Superior temporal gyrus (tissue), 1 donor: ENCODE measurements around the gene COL13A1.

Source experiments
- DNase-seq: peaks from one replicate; pipeline ENCODE4 v3.0.0-alpha.2; 2016; ENCODE audit errors: extremely low spot score

Gene COL13A1

GRCh38 chr10:69819716-69820506 lies 18.2 kb downstream of the COL13A1 start:
- no peak for DNase-seq

- no peak for DNase-seq
These were observed 19.1 kb downstream of the COL13A1 start for GRCh38 chr10:69820817-69821216.

GRCh38 chr10:69825604-69826003 lies 23.9 kb downstream of the COL13A1 start:
- no peak for DNase-seq

GRCh38 chr10:69826094-69826493 lies 24.4 kb downstream of the COL13A1 start:
- no peak for DNase-seq

- no peak for DNase-seq
These were observed 25.3 kb downstream of the COL13A1 start for GRCh38 chr10:69826789-69827554.

- no peak for DNase-seq
These were observed 26.6 kb downstream of the COL13A1 start for GRCh38 chr10:69828144-69828870.

- DNase-seq = no peak
These were observed 28.1 kb downstream of the COL13A1 start for GRCh38 chr10:69829775-69830174.

- no peak for DNase-seq
These were observed 29.6 kb downstream of the COL13A1 start for GRCh38 chr10:69831231-69831855.

GRCh38 chr10:69835233-69835632 lies 33.5 kb downstream of the COL13A1 start:
- no peak for DNase-seq

GRCh38 chr10:69835875-69836730 lies 34.4 kb downstream of the COL13A1 start:
- no peak for DNase-seq

GRCh38 chr10:69836731-69837030 lies 35.0 kb downstream of the COL13A1 start:
- no peak for DNase-seq

- DNase-seq = no peak
These were observed 35.6 kb downstream of the COL13A1 start for GRCh38 chr10:69837261-69837660.

- DNase-seq = no peak
These were observed 36.7 kb downstream of the COL13A1 start for GRCh38 chr10:69838418-69838817.

- no peak for DNase-seq
These were observed 37.1 kb downstream of the COL13A1 start for GRCh38 chr10:69838853-69839252.

- no peak for DNase-seq
These were observed 38.1 kb downstream of the COL13A1 start for GRCh38 chr10:69839696-69840345.

- DNase-seq = no peak
These were observed 39.1 kb downstream of the COL13A1 start for GRCh38 chr10:69840773-69841172.

- no peak for DNase-seq
These were observed 40.3 kb downstream of the COL13A1 start for GRCh38 chr10:69842020-69842419.

GRCh38 chr10:69842882-69843281 lies 41.2 kb downstream of the COL13A1 start:
- no peak for DNase-seq

GRCh38 chr10:69843923-69844322 lies 42.2 kb downstream of the COL13A1 start:
- DNase-seq = no peak

- DNase-seq = no peak
These were observed 43.0 kb downstream of the COL13A1 start for GRCh38 chr10:69844698-69845097.
